DMS53 (cell line): Measurements from ENCODE around the gene KCNH8.

Experiments
- DNase-seq: peaks from one replicate; lab custom pipeline; 2025; lab: John Stamatoyannopoulos, UW

KCNH8 gene

DNA sequence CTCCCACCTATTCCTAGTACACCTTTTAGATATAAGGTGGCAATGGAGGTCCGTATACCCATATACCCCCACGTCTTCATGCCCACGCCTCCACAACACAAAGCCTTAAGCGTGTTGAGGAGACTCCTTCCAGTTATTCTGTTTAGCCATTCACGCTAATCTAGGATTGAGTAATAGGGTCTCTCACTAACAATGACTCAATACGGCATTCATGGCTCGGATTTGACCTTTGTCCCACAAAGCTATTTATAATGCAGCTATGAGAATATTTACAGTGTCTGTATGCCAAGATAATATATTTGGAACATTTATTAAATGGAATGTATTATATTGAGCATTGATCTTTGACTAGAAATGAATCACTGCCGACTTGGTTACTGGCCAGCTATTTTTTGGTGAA is 215.8 kb downstream of the KCNH8 start:
- no peak for DNase-seq

DNA sequence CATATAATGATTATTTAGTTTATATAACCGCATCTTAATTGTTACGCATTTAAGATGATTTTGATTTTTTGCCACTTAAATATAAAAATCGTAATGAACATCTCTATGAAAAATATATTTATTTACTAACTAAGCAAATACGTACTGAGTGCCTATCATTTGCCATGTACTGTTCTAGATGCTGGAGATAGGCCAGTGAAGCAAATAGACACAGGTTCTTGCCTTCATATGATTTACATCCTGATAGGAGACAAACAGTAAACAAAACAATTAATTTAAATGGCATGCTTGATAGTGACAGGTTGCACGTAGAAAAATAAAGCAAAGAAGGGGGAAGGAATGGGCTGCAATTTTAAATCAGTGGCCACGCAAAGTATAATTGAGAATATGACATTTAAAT is 217.2 kb downstream of the KCNH8 start:
- no peak for DNase-seq

GRCh38 chr3:19384868-19385267 is 236.6 kb downstream of the KCNH8 start:
- no peak for DNase-seq

DNA sequence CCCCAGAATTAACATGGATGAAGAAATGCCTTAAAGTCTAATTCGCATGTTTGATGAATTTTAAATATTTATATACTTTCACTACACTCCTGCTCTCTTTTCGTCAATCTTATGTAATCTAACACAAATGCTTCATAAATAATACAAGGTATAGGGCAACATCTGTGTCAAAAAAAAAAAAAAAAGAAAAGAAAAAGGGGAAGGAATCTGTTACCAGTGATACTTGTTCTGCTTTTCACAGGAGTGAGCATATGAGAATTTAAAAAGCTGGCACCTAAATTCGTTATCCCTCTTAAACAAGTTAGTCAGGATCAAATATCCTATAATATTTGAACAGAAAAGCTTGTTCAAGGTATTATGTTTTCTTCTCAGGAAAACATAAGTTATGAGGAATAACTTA is 243.8 kb downstream of the KCNH8 start:
- DNase-seq: no peak

- no peak for DNase-seq
Observed at GRCh38 chr3:19394946-19395345, 246.6 kb downstream of the KCNH8 start.

GRCh38 chr3:19396726-19397125 is 248.4 kb downstream of the KCNH8 start:
- no peak for DNase-seq

GRCh38 chr3:19399356-19399755 is 251.0 kb downstream of the KCNH8 start:
- no peak for DNase-seq

DNA sequence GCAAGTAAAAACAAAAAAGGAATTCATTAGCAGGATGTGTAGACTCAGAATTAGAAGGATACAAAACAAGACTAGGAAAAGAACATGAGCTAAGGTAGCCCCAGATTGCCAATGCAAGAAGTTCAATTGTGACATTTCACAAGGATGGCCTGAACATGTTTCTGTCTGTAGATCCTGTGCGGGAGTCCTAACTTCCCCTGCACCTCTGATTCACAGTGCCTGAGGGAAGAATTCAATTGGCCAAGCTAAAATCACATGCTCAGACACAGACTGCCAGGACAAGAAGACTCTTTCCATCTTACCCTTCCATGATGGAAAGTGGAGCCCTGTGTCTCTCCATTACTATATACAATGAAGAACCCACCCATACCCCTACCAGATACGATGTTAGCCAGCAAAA is 251.5 kb downstream of the KCNH8 start:
- no peak for DNase-seq

DNA sequence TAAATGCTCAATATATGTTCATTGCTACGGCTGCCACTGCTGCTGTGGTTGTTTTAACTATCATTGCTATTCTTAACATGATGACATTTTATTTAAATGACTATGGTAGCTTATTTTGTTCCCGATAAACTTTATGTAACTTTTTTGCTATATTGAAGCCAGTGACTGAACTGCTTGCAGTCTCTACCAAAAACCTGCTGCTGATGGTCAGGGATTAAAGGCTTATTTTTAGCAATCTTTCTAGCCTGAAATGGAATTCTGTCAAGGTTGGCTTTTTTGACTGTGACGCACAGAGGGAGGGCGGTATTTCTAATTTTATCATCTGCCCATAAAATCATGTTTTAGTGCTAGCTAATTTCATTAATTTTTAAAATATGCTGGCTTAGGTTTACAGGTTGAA is 271.8 kb downstream of the KCNH8 start:
- no peak for DNase-seq

DNA sequence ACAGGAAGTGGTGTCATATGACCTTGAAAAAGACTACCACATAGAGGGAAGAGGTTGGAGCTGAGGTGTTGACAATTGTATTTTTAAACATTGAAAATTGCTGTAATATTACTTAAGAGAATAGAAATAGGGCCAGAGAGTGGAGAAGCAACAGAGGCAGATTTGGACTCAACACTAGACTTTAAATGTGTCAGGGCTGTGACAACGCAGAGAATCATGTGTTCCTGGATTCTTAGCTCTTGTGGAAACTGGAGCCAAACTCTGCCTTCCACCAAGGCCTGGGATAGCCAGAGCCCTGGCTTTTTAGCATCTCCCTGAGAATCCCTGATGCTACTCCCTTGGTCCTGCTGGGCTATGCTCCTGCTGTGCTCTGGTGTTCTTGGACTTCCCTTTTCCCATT is 277.5 kb downstream of the KCNH8 start:
- DNase-seq: no peak

DNA sequence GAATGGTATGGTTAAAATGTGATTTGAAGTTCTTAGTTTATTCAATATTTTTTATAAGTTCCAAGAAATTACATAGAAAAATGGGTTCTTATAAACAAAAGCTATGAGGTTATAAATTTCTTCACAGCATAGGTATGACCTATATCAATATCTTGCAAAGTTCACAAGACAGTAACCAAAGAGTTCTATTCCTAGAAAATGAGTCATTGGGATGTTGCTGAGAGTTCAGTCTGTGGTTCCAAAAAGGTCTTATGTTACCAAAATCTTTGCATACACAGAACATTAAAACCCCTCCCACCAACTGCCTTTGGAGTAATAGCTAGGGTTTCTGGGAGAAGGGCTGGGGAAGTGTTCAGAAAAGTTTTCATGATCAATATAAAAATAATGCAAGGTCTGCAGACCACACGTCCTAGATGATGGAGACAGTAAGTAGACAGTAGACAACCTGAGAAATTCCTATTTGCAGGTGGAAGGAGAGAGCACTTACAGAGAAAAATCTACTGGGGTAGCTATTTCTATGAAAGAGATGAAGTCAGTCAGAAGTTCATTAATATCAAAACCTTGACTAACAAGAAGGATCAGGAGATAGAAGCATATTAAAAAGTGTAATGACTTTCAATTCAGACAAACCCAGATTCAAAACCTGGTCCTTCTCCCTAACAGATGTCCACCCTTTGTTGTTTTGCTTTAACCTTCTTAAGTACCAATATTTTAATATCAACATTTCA is 279.3 kb downstream of the KCNH8 start:
- DNase-seq: no peak

DNA sequence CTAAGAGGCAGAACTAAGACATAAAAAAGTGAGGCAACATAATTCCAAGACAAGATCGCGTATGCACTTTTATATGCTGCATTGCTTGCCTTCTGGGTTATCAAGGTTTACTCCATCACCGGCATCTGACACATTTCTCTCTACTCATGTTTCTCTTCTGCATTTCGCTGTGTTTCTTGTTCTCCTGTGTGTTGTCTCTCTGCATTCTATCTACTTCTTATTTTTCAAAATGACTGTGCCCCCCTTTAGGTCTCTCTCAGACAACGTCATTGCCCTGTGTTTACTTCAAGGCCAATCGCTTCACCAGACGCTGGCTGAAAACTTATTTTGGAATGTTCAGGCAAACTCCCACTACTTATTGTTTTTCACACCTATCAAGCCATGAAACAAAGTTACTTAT is 280.4 kb downstream of the KCNH8 start:
- DNase-seq: no peak

GRCh38 chr3:19432669-19433068 is 284.4 kb downstream of the KCNH8 start:
- no peak for DNase-seq

GRCh38 chr3:19436746-19437145 is 288.4 kb downstream of the KCNH8 start:
- DNase-seq: no peak

DNA sequence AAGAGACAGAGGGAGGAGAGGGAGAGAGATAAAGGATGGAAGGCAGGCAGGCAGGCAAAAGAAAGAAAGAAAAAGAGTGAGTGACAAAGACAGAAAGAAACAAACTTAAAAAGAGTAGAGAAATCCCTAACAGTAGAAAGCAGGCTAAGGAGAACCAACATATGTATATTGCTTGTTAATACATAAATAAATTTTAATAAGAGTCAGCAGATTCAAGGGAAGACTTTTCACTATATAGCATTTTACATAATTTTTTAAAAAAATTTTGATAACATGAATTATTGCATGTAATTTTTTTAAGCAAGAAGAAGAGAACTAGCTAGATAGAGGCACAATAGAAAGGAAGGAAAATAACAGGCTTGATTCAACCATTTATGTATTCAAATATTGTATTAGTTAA is 291.6 kb downstream of the KCNH8 start:
- no peak for DNase-seq

- DNase-seq: no peak
Observed at GRCh38 chr3:19446138-19446537, 297.8 kb downstream of the KCNH8 start.

- no peak for DNase-seq
Observed at GRCh38 chr3:19446687-19447086, 298.4 kb downstream of the KCNH8 start.

- no peak for DNase-seq
Observed at GRCh38 chr3:19455546-19455945, 307.2 kb downstream of the KCNH8 start.

- no peak for DNase-seq
Observed at GRCh38 chr3:19456738-19457137, 308.4 kb downstream of the KCNH8 start.

- no peak for DNase-seq
Observed at GRCh38 chr3:19457449-19457848, 309.1 kb downstream of the KCNH8 start.

DNA sequence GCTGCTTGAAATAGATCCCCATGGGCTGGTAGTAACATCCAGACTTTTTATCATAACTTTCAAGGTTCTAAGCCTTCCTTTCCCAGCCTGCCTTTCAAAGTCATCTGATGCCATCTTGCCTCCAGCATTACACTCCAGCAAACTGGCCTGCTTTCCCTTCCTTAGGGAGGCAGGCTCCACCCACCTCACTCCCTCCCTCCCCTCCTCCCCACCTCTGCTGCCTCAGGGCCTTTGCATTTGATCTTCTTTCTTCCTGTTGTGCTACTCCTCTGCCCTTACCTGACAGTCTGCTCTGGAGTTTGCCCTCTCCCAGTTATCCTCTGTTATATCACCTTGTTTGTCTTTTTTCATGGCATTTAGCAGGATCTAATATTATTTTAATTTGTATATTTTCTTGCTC is 319.5 kb downstream of the KCNH8 start:
- DNase-seq: no peak

- DNase-seq: no peak
Observed at GRCh38 chr3:19471138-19471537, 322.8 kb downstream of the KCNH8 start.

DNA sequence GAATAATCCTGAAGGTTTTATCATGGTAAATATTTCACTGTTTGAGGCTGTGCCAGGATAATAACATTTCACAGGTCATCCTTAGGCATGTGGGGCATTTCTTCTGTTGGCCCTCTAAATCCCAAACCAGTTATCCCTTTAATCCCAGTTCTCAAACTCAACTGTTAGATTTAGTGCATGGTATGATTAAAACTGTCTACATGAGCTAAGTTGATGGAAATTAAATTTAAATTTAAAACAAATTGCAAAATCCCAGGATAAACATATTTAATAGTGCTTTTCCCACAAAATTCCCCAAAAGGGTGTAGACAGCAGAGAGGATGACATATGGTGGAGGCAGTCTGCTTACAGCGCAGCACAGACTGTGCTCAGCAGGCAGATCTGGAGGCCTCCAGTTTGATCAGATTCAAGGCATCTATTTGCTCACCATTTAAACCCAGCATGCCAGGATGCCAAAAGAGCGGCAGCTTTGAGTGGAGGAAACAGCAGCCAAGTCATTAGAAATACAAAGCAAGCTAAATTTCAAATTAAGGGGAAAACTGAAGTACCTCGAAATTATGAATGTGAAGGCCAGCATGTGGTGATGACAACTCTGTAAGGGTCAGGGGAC is 325.8 kb downstream of the KCNH8 start:
- no peak for DNase-seq

DNA sequence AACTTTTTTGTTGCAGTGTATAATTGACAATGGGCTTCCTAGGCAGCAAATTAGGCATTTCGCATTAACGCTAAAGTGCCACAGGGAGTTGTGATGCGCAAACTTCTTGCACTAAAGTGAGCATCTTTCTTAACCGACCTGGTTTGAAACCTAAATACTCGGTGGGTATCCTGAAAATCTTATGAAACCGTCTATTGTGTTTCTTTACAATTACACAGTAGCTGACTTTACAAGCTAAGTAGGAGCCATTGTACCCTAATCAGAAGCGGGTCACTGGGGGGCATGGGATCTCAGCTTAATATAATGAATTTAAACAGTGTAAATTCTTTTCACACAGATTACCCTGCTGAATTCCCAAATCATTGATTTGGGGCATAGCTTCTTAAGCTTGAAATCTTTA is 328.0 kb downstream of the KCNH8 start:
- no peak for DNase-seq
